NCI-H2171 (cell line): Measurements from ENCODE around the gene KRT12.

Experiments
- DNase-seq: peaks from one replicate; lab custom pipeline; 2025; lab: John Stamatoyannopoulos, UW

The KRT12 gene

DNA sequence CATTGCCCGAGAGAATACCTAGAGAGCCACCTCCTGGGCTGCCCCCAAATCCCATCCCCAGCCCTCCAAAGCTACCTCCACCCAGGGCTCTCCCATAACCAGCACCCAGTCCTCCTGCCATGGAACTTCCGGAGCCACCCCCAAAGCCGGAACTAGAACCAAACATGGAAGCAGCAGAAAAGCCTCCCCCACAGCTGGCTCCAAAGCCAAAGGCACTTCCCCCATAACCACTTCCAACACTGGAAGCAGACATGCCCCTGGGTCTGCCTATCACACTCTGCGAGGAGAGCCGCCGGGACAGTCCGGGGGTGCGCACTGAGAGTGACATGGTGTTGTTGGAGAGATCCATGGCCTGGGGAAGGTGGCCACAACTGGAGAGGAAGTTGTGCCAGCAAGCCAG lies at the start of gene KRT12:
Gene KRT12, minus strand, starts transcription at position 386 of the 400 bp plus-strand sequence. Its CDS starts 37 bp downstream, at position 349.
- no peak for DNase-seq

DNA sequence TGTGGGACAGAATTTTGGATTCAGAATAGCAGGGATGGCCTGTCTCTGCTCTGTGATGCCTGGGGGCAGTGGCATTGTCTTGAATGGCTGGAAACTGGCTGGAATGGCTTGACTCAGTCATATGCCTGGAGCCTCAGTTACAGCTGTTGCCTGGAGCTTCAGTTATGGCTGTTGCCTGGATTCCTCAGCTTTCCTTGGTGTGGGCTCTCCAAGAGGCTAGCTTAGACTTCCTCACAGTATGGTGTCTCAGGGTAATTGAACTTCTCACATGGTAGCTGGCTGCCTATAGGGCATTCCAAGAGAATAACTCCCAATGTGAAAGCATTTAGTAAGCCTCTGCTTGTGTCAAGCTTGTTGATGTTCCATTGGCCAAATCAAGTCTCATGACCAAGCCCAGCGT lies 49.3 kb upstream of the KRT12 start:
- DNase-seq = no peak

DNA sequence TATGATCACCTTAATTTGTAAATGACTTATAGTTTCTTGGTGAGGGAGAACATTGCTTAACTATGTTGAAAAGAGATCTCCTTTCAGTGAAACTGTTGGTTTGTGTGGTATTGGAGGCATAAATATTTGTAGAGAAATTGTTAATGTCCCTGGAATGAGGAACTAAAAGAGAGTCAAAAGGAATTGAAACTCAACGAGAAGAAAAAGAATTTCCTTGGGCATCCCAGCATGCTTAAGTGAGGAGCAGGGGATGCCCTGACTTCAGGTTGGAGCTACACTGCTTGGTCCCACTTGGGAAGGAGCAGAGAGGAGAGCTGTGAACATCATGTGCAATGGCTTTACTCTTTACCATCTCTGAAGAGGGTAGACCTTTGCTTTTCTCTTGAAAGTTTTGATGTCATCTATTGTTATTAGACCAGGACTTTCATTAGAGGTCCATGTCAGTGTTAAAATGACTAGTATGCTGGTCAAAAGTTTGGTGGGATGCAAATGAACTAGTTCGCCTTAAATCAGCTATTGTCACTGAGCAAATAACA lies 48.8 kb upstream of the KRT12 start:
- DNase-seq = no peak

DNA sequence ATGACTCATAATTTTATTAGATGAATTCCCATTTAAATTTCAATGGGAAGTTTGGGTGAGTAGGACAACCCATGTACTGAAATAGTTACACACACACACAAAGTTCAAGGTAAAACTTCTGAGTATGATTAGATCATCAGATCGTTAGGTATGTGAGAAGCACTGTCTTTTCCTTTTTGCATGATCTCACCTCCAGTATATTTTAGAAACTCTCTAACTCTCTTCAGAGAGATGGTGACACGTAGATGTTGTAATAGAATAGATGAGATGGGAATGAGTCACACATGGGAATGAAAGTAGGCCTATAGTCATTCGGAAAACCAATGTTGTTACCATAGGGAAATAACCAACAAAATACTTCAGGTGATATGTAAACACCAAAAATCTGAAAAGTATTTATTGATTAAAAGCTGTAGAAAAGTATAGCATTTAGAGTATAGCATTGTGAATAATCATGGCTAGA lies 48.2 kb upstream of the KRT12 start:
- no peak for DNase-seq

DNA sequence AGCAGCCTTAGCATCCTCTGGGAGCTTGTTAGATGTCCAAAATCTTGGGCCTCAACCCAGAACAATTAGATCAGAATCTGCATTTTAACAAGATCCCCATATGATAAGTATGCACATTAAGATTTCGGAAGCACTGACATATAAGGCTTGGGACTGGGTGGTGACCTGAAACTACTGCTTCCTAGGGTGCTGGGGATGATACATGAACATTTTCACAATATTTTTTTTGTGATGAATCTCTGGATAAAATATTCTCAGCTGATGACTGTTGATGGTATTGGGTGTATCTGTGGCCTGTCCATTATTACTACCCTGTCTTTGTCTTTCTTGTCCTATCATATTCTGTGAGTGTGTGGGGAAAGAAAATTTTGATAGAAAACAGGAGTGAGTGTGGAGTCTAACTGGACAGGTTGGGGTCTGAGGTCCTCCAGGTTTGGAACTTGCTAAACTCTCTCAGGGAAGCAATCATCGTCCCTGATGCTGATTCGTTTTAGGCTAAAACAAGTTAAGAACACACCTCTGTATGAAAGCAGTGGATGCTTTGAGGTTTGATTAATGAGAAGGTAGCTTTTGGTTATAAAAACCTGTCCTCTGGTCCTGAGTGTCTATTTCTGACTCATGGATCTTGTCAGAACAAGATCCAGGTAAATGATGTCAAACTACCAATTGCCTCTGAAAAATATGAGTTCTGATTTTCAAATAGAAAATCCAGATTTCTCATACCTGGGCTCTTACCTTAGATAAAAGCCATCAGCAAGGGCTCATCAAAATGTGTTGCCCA lies 47.2 kb upstream of the KRT12 start:
- no peak for DNase-seq

DNA sequence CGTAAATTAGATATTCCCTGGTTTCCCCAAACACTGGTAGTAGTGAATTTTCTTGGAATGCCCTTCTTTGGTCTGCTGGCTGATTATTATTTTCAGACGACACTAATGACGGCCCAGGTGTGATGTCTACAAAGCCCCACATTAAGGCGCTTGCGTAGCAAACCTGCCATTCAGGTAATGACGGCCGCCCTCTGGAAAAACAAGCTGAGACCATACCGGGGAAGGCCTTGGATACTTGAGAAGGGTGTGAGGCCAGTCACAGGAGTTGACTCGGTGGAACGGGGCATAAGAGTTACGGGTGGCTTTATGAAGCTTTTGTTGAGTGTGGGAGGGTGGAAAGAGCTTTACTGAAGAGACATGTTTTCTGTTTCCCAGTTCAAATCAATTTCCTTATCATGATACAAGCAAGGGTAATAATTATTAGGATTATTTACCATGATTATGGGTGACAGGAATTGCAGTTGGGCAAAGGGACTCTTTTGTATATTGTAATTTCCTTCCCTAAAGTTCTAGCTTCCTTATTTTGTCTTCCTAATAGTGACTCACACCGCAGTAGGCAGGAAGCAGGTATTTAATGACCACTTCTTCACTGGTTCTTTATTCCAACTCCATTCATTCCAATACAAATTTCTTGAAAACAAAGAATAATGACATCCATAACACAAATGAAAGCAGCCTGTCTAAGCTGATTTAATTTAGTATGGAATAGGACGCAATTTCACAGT lies 45.6 kb upstream of the KRT12 start:
- DNase-seq = no peak

DNA sequence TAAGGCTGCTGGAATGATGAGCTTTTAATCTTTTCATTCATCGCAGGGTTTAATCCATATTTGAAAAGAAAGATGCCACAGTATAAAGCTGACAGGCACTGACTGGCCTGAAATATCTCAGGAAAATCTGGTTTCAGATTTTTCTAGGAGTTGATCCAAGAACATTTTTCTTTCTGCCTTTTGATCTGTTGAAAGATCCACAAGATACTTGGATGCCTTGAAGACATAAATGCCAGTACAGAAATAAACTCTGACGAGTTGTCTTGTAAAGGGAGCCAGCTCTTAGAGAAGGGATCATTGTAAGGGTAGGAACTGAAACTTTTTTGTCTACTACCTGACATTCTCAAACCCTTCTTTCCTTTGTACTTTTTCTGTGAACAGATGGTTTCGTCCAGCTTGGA lies 43.4 kb upstream of the KRT12 start:
- DNase-seq = no peak

DNA sequence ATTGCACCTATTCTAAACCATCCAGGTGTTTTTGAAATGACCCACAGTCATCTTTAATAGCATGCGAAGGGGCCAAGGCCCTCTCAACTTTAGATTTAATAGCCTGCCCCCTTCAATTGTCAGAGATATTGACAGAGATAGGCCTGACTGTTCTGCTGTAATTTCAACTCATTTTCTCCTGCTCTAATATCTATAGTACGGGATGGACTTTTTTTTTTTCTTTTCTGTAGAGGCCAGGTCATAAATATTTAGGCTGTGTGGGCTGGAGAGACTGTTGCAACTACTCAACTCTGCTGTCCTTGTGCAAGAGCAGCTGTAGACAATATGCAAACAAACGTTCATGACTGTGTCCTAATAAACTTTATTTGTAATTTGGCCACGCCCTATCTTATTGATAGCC lies 42.7 kb upstream of the KRT12 start:
- DNase-seq = no peak

DNA sequence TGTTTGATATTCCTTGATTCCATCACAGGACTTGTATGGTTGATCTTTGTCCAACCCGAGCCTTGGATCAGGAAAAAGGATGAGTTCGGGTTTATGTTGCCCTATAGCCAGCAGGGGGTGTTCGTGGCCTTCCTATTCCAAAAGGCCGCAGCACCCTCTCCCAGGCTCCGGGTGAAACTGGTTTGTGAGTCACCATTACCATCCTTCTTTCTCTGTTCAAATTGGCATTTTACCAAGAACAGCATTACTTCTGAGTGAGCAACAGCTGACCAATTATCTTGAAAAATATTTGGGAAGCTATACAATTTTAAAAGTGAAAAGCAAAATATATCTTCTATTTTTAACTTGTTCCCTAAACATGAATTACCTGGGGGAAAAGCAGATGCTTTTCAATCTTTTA lies 42.3 kb upstream of the KRT12 start:
- DNase-seq = peak; percentile 48

DNA sequence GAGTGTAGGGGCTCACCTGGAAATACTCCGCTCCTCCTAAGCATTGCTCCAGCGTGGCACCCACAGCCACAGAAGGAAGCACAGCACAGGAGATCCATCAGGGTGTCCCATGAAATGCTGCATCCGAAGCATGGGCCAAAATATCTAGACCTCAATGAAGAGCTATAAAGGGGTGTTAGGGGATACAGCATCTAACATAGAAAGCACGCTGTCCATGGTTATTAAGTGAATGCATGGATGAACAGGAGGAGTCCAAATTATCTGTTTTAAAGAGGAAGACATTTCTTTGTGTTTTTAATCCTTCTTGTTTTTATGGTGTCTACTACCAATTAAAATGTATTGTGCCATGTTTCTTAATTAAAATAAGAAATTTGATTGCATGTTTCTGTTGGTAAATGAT lies 39.6 kb upstream of the KRT12 start:
- DNase-seq = no peak

DNA sequence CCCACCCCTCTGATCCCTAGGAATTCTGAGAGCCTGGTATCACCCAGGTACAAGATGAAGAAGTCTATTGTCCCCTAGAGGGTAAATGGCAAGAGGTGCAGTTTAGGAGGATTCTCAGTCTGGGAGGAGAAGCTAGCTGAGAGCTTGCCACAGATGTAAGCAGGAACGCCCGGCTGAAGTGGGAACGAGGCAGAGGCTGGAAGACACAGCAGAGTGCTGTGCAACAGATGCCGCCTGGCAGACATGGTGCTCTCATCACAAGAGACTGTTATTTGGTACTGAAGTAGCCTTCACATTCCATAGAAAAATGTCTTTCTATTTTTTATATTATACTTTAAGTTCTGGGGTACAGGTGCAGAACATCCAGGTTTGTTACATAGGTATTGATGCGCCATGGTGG lies 38.3 kb upstream of the KRT12 start:
- no peak for DNase-seq

DNA sequence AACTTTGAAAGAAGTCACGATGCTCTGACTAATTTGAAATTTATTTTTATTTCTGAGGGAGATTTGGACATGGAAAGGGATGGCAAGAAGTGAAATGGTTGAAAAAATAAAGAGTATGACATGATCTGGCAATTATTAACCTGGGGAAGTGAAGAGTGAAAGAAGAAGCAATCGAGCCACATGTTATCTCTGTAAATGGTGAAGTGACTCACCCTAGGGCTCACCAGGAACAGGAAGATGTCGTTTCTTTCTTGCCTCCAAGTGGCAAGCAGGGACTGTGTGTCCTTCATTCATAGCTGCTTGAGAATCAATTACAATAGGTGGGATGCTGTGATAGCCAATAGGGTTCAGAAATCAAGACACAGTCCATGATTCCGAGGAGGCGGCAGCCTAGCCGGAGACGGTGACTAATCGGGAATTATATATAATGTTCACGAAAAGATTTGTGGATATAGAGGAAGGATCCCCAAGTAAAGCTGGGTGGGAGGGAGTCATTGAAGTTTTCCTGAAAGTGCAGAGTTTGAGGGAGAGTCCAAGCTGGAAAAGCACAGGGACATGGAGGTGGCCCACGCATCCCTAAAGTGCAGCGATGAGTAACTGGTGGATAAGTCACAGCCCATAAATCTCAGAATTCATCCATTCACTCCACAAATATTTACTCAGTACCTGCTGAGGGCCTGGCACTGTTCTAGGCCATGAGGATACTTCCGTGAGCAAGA lies 36.3 kb upstream of the KRT12 start:
- DNase-seq = no peak

DNA sequence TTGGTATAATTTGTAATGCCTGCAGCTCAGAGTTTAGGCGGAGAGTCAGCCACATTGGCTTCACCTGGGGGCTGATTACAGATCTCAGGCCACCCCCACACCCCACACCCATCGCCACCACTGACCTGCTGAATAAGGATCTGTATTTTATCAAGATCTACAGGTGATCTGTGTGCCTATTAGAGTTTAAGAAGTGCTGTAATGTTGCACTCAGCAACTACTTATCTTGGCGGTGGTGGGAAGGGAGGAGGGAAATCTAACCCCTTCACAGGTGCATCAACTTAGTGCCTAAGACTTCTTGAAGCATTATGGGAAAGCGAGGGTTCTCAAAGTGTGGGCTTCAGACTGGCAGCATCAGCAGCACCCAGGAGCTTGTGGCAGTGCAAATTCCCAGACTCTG lies 35.5 kb upstream of the KRT12 start:
- no peak for DNase-seq

DNA sequence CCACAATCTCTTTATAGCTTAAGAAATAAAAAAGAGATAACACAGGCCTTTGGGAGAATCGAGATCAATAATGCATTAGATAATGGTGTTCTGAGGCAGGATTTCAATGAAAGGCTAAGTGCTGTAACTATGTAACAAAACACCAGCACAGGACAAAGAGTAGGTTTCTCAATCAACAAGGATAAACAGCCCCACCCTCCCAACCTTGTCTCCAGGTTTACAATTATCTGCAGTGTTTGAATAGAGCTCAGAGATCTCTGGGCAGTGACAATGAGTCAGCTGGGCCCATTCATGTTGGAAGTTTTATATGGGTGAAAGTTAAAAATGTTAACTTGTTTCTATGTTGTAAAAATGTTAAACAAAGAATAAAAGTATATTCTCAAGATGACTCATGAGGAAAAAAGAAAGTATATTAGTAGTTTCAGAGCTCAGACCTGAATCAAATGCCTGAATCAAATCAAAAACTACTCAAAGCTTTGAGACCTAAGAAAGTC lies 35.0 kb upstream of the KRT12 start:
- no peak for DNase-seq

DNA sequence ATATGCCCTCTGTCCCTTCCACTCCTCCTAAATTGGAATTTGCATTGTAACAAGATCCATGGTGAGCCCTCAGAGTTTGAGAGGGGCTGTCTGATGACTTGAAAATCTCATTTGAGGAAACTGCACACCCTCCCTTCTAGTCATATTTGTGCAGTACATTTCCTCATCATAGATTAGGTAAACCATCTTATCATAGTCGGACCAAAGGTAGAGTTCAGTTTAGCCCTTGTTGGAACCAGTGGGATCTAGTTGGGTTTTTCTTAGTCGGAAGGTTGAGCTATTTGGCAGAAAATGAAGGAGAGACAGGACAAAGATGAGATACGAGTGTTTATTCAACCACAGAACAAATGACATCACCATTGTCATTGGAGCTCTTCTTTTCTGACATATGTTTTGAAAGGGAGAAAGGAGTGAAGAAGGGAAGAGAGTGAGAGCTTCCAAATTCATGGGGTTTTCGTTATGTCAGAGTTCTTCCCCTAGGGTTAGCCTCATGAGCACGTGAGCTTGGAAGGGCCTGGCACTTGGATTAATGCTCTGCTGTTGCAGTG lies 33.9 kb upstream of the KRT12 start:
- no peak for DNase-seq

DNA sequence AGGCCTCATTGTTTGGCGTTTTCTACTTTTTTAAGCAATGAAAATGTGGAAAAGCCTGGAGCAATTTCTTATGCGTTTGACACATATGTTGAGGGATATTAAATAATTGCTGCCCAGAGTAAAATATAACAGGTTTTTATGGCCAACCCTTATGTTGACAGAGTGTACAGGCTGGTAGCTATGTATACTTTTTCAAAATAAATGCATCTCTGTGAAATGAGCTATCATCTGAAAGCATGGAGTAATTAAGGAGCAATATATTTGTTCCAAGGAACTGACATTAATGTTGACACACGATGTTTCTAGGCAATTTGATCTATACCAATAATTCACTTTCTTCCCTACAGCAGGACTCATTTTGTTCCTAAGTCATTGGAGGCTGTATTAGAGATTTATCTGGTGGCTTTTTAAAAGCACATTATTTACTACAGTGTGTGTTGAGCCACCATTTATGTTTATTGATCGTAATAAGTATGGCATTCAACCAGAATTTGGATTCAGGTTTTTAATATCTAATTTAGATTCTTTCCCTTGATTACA lies 30.0 kb upstream of the KRT12 start:
- no peak for DNase-seq

DNA sequence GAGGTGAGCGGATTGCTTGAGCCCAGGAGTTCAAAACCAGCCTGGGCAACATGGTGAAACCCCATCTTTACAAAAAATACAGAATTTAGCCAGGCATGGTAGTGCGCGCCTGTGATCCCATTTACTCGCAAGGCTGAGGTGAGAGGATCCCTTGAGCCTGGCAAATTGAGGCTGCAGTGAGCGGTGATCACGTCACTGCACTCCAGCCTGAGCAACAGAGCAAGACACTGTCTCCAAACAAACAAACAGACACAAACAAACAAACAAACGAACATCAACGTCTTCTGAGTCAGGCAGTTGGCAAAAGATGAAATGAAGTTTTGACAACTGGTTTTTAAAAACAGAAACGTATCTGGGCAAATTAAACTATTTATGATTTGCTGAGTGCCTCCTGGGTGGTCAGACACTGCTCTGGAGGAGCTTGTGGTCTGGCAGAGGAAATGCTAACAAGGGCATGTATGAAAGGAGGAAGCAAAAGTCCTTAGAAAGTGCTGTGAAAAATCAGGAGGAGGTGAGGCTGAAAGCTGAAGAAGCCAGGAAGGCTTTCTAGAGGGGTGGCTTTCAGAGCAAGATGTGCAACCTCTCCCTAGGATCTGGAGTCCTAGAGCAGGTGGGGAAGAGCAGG lies 28.2 kb upstream of the KRT12 start:
- no peak for DNase-seq

DNA sequence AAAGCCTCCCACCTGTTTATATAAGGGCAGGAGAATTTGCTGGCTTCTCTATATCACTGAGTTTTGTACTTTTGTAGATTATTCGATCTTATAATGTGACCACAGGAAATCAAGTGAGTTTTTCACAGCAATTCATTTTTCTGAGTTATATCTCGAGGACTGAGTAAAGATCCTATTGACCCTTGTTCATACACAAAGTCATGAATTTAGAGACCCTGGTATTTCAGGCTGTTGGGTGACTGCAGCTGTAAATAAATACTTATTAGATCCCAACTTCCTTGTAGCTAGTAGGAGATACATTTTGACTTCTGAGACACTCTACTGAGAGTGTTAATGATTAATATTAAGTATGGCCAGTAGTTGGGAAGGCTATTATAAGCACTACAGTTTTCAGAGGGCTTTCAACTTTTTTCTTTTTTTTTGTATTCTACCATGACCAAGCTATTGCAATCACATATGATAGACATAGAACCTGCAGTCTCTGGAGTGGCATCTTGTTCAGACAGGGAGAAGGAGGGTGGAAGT lies 21.2 kb upstream of the KRT12 start:
- DNase-seq = no peak

DNA sequence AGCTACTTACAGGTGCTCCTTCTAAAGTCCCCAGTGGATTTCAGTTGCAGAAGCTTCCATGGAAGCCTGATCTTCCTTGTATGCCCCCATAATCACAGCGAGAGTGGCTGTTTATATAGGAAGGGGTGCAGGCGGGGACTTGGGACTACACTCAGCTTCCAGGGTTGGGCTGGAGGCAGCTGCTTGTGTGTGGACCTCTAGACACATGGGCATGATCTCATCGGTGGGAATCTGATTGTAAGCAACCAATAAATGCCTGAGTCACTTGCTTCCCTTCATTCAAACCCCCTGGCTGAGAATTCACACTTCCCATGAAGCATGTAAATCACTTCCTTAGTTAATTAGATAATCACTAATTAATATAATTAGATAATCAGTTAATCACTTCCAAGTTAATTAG lies 19.1 kb upstream of the KRT12 start:
- DNase-seq = no peak

DNA sequence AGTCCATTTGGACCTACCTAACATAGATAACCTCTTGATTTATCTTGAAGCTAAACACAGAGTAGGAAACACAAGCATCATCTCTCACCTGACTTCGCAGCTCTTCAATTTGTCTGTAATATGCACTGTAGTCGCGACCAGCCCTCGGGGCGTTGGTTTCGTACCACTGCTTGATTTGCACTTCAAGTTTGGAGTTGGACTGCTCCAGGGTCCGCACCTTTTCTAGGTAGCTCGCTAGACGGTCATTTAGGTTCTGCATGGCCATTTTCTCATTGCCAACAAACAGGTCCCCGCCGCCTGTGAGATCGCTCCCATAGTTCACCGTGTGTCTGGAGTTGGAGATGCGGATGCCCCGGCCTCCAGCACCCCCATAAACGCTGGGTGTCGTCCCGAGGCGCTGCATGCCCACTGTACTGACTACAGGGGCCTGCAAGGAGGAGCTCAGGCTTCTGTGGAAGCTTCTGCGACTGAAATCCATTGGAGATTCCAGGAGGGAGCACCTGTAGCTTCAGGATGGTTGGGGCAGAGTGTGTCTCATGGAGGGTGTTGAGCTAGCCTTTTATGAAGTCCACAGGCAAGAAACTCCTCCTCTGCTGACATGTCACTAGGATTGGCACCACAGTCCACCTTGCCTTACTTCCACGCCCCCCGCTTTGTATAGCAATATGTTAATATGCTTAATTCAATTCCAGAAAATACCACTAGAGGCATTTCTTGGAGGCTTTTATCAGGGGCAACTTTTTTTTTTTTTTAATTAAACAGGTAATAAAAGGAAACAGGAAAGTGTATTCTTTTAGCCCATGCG lies 17.9 kb upstream of the KRT12 start, which contains the start of gene KRT20:
Gene KRT20, minus strand, starts transcription at position 535 of the 805 bp plus-strand sequence. Its CDS starts 57 bp downstream, at position 478.
- DNase-seq = no peak
